ENCODE results near the gene SLC12A9.
"Not testable (repeated sequence)": the region's sequence is repeated elsewhere in the genome, so short reads cannot be mapped to it uniquely, and the experiment has no call there.

GRCh38 chr7:100910443-100910842 is 57.9 kb downstream of the SLC12A9 start:
- not testable (repeated sequence) for TF ChIP-seq POLR2AphosphoS5 (IDR thresholded peaks at IDR 0.05; ENCODE audit: low read depth); EZH2 (IDR thresholded peaks at IDR 0.05; ENCODE audit: low read depth, unreplicated experiment); JUNB (IDR thresholded peaks at IDR 0.05; ENCODE audit: unreplicated experiment); CTCF (conservative IDR thresholded peaks at IDR 0.05; ENCODE audit: low read depth in 2 of 2); CREB1 (CRISPR knock-in tag; IDR thresholded peaks at IDR 0.05; ENCODE audit: low read depth); REST (IDR thresholded peaks at IDR 0.05; ENCODE audit: unreplicated experiment); EZH2phosphoT487 (IDR thresholded peaks at IDR 0.05; ENCODE audit: unreplicated experiment); ZNF114 (CRISPR knock-in tag; IDR thresholded peaks at IDR 0.05); ETS1 (IDR thresholded peaks at IDR 0.05)

All from GM23338 (cell line).